22Rv1 (cell line): ENCODE data around the gene TRIM45.
"Not testable (repeated sequence)": the region's sequence is repeated elsewhere in the genome, so short reads cannot be mapped to it uniquely, and the experiment has no call there.

ENCODE experiments used
- H3K27ac ChIP-seq: fragments of 450-650 bp; 2 replicates; pipeline ENCODE4 v1.5.1; 2017
- ZFX ChIP-seq: fragments of 450-650 bp; IDR thresholded peaks from 2 replicates; pipeline ENCODE4 v1.6.1; 2017; ENCODE audit warnings: antibody characterized with exemption, borderline replicate concordance
- TF ChIP-seq, protein P1 (sequence below): fragments of 450-650 bp; IDR thresholded peaks from 2 replicates; pipeline ENCODE4 v1.5.1; 2017; ENCODE audit warnings: mild to moderate bottlenecking

TRIM45 gene

DNA sequence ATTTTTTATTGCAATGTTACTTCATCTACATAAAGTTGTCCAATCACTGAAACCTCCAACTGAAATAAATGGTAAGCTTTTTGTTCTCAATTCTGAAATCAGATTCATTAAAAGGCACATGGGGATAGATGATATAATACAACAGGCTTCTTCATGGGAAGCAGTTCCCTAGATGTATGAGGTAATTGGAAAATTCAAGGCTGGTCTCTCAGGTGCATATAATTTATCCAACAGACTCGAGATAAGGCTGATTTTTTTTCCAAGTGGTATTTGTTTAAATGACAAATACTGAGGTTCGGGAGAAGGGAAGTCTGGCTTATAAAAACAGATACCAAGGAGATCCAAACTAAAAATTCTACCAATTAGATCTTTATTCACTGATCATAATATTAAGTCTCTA is 14.2 kb downstream of the TRIM45 start:
- H3K27ac ChIP-seq: no peak overlapping the region

DNA sequence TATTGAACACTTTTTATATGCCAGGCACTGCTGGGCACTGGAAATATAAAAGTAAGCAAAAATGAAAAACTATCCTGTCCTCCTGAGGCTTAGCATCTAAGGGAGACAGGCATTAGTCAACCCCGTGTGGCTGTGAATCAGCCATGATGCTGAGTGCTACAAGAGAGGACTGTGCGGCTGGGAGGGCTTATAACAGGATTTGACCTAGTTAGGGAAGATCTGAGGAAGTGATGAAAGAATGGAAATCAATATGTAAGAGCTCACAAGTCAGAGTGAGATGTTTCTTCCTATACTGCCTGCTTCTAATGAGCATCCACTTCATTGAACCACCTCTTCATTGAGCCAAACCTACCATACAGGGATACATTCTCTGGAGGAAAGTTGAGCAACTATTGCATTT is 15.1 kb downstream of the TRIM45 start:
- no peak for TF ChIP-seq ZFX
- TF ChIP-seq, protein P1, sequence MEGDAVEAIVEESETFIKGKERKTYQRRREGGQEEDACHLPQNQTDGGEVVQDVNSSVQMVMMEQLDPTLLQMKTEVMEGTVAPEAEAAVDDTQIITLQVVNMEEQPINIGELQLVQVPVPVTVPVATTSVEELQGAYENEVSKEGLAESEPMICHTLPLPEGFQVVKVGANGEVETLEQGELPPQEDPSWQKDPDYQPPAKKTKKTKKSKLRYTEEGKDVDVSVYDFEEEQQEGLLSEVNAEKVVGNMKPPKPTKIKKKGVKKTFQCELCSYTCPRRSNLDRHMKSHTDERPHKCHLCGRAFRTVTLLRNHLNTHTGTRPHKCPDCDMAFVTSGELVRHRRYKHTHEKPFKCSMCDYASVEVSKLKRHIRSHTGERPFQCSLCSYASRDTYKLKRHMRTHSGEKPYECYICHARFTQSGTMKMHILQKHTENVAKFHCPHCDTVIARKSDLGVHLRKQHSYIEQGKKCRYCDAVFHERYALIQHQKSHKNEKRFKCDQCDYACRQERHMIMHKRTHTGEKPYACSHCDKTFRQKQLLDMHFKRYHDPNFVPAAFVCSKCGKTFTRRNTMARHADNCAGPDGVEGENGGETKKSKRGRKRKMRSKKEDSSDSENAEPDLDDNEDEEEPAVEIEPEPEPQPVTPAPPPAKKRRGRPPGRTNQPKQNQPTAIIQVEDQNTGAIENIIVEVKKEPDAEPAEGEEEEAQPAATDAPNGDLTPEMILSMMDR: no peak
- H3K27ac ChIP-seq: no peak overlapping the region

More for the DNA sequence above, 14.2 kb downstream of the TRIM45 start:
- no peak for TF ChIP-seq ZFX
- TF ChIP-seq, protein P1: no peak

DNA sequence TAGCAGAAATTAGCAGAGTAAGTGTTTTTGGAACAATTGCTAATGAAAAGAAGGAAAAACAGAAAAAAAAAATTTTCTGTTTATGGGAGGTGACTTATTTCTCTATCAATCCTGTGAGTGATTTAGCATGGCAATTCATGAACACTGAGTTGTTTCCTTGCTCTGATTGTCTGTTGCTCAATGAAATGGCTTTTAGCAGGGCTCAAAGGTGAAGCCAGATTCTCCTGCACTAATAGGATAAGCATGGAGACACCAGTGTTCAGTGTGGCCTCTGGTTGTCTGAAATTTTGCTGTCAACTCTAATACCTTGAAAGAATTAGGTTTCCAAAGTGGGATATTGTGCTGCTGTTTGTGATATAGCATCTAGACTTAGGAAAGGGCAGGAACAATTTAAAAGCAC is 15.8 kb downstream of the TRIM45 start:
- no peak overlapping the region for H3K27ac ChIP-seq
- TF ChIP-seq, protein P1: no peak
- no peak for TF ChIP-seq ZFX

DNA sequence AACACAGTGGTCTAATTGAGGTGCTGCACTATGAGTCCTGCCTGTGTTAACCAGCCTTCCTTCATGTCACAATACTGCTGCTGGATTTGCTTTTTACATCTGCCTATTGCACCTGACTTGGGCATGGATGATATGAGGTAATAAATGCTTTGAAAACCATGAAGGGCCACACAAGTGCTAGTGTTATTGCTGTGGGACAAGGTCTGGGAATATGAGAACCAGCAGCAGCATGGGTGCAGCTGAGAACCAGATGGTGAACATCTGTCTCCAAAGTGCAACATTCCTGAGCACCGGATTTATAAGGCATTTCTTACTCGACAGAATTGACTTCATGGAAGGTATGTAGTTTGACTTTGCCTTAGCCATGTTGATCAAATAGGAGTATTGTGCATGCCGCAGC is 16.6 kb downstream of the TRIM45 start:
- no peak for TF ChIP-seq ZFX
- TF ChIP-seq, protein P1: no peak
- H3K27ac ChIP-seq: no peak overlapping the region

DNA sequence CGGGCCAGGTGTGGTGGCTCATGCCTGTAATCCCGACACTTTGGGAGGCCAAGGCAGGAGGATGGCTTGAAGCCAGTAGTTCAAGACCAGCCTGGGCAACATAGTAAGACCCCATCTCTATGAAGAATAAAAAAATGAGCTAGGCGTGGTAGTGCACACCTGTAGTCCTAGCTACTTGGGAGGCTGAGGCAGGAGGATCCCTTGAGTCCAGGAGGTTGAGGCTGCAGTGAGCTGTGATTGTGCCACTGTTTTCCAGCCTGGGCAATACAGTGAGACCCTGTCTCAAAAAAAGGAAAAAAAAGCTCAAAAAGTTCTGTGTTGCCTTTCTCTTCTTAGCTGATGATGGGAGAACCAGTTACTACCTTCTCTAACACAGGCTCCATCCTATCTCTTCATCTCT is 19.7 kb downstream of the TRIM45 start:
- not testable (repeated sequence) for H3K27ac ChIP-seq

DNA sequence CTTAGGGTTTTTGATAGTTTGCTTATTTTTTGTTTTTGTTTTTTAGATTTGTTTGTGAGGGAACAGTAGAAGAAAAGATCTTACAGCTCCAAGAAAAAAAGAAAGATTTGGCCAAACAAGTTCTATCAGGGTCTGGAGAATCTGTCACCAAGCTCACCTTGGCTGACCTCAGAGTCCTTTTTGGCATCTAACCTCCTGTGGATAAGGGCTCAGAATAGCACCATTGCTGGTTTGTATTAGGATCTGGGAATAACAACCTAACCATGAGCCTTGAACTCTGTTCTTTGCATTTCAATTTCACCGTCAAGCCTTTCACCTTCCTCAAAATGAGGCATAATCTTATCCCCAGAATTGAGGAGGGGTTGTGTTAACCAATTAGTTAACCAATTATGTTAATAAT is 20.2 kb downstream of the TRIM45 start:
- no peak overlapping the region for H3K27ac ChIP-seq
- TF ChIP-seq, protein P1: no peak
- no peak for TF ChIP-seq ZFX

DNA sequence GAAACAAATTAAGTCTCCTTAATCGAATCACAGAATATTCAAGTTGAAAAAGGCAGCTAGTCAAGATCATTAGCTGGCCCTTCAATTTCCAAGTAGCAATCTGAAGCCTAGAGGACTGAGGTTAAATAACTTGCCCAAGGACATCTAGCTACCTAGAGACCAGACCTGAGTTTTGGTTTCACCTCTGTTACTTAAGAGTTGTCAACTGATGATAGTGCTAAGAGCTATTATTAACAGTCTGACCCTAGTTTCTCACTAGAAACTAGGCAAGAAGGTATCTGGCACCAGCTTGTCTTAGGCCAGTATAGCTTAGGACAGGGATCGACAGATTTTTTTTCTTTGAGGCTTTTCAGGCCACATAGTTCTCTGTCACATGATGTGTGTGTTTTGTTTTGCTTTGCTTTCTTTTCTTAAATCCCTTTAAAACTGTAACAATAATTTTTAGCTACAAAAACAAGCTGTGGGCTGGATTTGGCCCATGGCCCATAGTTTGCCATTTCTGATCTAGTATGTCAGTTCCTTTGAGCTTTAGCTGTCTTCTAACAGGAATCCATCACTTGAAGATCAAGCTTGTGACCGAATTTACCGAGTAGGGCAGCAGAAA is 23.2 kb downstream of the TRIM45 start:
- no peak overlapping the region for H3K27ac ChIP-seq
- TF ChIP-seq ZFX: no peak
- TF ChIP-seq, protein P1: no peak

DNA sequence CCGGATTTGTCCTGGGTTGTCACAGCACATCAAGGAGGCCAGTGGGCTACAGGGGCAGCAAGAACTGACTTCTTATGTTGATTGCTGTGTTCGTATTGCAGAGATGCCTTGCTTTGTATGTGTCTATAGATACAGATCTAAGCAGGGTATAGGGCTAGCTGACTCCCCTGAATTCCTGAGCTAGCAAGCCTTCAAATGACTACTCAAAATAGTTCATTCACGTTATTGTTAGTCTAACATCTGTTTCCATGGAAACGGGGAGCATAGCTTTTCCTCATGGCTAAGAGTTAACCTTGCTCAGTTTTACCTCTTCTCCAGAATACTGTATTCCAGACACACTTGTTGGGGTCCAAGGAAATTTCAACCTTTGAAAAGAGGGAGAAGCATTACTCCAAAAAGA is 24.1 kb downstream of the TRIM45 start:
- TF ChIP-seq, protein P1: no peak
- no peak for TF ChIP-seq ZFX
- H3K27ac ChIP-seq: no peak overlapping the region
